ENCODE data around the gene SPC25. TPM values are rescaled to one million over a fixed set of nuclear protein-coding genes. Genes with fewer than 3 reads are reported as not detected.

The SPC25 gene
- total RNA-seq, 1 experiment from 2014 or later: 29.8 TPM

GRCh38 chr2:168892327-168892726 is 2.1 kb upstream of the SPC25 start:
- Histone ChIP-seq H3K4me2 (ENCODE audit: low read length) (no peak overlapping the region), H4K20me1 (ENCODE audit: insufficient read depth) (no peaks in the 10 kb centered on the region), H3K9me3 (ENCODE audit: control insufficient read depth in 1 of 2, insufficient read depth in 1 of 2, low read depth in 1 of 2, low read length in 2 of 2) (no peaks in the 10 kb centered on the region), H3K79me2 (ENCODE audit: insufficient read depth, low read length) (peaks cover 20% of the 10 kb centered on the region), H3K4me1 (ENCODE audit: control insufficient read depth in 1 of 2, insufficient read depth in 2 of 2, low read length in 2 of 2) (peaks cover 7 to 11% of the 10 kb centered on the region in 2 experiments; a peak in 3 of 4 replicates), H3K9ac (ENCODE audit: low read length) (no peak overlapping the region), H2AFZ (ENCODE audit: low read depth, low read length, poor library complexity, severe bottlenecking) (no peak overlapping the region), H3K36me3 (ENCODE audit: control insufficient read depth in 1 of 2, insufficient read depth in 2 of 2, low read length in 2 of 2) (peaks cover 5 to 8% of the 10 kb centered on the region in 2 experiments), H3K4me3 (replicated peaks in 1 of 2; ENCODE audit: low read depth in 1 of 2, low read length in 2 of 2) (no peak overlapping the region), H3K27me3 (ENCODE audit: insufficient read depth, low read length) (no peaks in the 10 kb centered on the region), H3K9me2 (ENCODE audit: insufficient read depth) (no peaks in the 10 kb centered on the region), H3K27ac (ENCODE audit: low read depth, low read length) (no peak overlapping the region)
- DNase-seq (ENCODE audit: low read depth, low spot score): no peak
- no peak for TF ChIP-seq ZFX (IDR thresholded peaks at IDR 0.05)
- TF ChIP-seq SP1 (IDR thresholded peaks at IDR 0.05; ENCODE audit: low read depth): no peak
- TF ChIP-seq ZBTB33 (IDR thresholded peaks at IDR 0.05; ENCODE audit: extremely low read depth, insufficient replicate concordance, low read length): no peak
- TF ChIP-seq EGR1 (IDR thresholded peaks at IDR 0.05; ENCODE audit: low read depth): no peak
- no peak for TF ChIP-seq POLR2AphosphoS5 (IDR thresholded peaks at IDR 0.05; ENCODE audit: low read depth, low read length)
- intact Hi-C loops (cut with micrococcal nuclease): no loop called here
- BruUV-seq (replicated peaks): no TSS peak
- ChIA-PET RAD21 (ENCODE audit: low non-redundant PET in 1 of 2, low total read pairs in 2 of 2, uncharacterized antibody in 2 of 2, unreplicated experiment in 2 of 2) (no interaction called here), POLR2A (no interaction called here), CTCF (no interaction called here)
- ATAC-seq: no peak

- no peaks in the 10 kb centered on the region for H3K27me3 ChIP-seq (ENCODE audit: insufficient read depth, low read length)
- no peaks in the 10 kb centered on the region for H3K9me3 ChIP-seq (ENCODE audit: control insufficient read depth in 1 of 2, insufficient read depth in 1 of 2, low read depth in 1 of 2, low read length in 2 of 2)
- peaks cover 30% of the 10 kb centered on the region for H3K79me2 ChIP-seq (ENCODE audit: insufficient read depth, low read length)
- ChIA-PET POLR2A (no interaction called here), RAD21 (ENCODE audit: low non-redundant PET in 1 of 2, low total read pairs in 2 of 2, uncharacterized antibody in 2 of 2, unreplicated experiment in 2 of 2) (no interaction called here), CTCF (no interaction called here)
- peak overlapping the region; percentile 46; the same call in 1 of the 2 replicates for H3K27ac ChIP-seq (ENCODE audit: low read depth, low read length)
- DNase-seq (ENCODE audit: low read depth, low spot score) (no peak), ATAC-seq (peak; percentile 23; the same call in 1 of the 2 replicates)
- peak overlapping the region; percentile 84 for H3K4me2 ChIP-seq (ENCODE audit: low read length)
- no peaks in the 10 kb centered on the region for H3K9me2 ChIP-seq (ENCODE audit: insufficient read depth)
- peaks cover 6 to 8% of the 10 kb centered on the region in 2 experiments for H3K36me3 ChIP-seq (ENCODE audit: control insufficient read depth in 1 of 2, insufficient read depth in 2 of 2, low read length in 2 of 2)
- BruUV-seq (replicated peaks): TSS peak; percentile 78
- H3K4me3 ChIP-seq (replicated peaks in 1 of 2; ENCODE audit: low read depth in 1 of 2, low read length in 2 of 2): peak overlapping the region; percentile 84 to 95
- H2AFZ ChIP-seq (ENCODE audit: low read depth, low read length, poor library complexity, severe bottlenecking): peak overlapping the region; percentile 63
- H3K4me1 ChIP-seq (ENCODE audit: control insufficient read depth in 1 of 2, insufficient read depth in 2 of 2, low read length in 2 of 2): peaks cover 7 to 11% of the 10 kb centered on the region in 2 experiments; a peak in 3 of 4 replicates
- H4K20me1 ChIP-seq (ENCODE audit: insufficient read depth): no peaks in the 10 kb centered on the region
- H3K9ac ChIP-seq (ENCODE audit: low read length): peak overlapping the region; percentile 85
- intact Hi-C loops (cut with micrococcal nuclease): no loop called here
- TF ChIP-seq RAD21 (IDR thresholded peaks at IDR 0.05; ENCODE audit: low read depth) (no peak), YY1 (IDR thresholded peaks at IDR 0.05; ENCODE audit: extremely low read depth, insufficient replicate concordance, low read depth, low read length) (no peak), FOSL1 (IDR thresholded peaks at IDR 0.05; ENCODE audit: low read depth) (no peak), CBX3 (IDR thresholded peaks at IDR 0.05; ENCODE audit: low read depth) (no peak), ZFX (IDR thresholded peaks at IDR 0.05) (no peak), EGR1 (IDR thresholded peaks at IDR 0.05; ENCODE audit: low read depth) (no peak), ATF3 (IDR thresholded peaks at IDR 0.05) (no peak), SRF (IDR thresholded peaks at IDR 0.05; ENCODE audit: low read depth) (no peak), POLR2A (IDR thresholded peaks at IDR 0.05; ENCODE audit: borderline replicate concordance, extremely low read depth, insufficient read depth, insufficient read length) (no peak), EZH2phosphoT487 (IDR thresholded peaks at IDR 0.05; ENCODE audit: borderline replicate concordance) (no peak), CEBPB (IDR thresholded peaks at IDR 0.05; ENCODE audit: low read depth) (no peak), ELF1 (IDR thresholded peaks at IDR 0.05; ENCODE audit: borderline replicate concordance, low read depth) (no peak), SIN3A (IDR thresholded peaks at IDR 0.05; ENCODE audit: low read depth) (no peak), ZBTB33 (IDR thresholded peaks at IDR 0.05; ENCODE audit: extremely low read depth, insufficient replicate concordance, low read length) (no peak), EZH2 (IDR thresholded peaks at IDR 0.05) (no peak)
- TF ChIP-seq, protein P1, sequence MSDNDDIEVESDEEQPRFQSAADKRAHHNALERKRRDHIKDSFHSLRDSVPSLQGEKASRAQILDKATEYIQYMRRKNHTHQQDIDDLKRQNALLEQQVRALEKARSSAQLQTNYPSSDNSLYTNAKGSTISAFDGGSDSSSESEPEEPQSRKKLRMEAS (IDR thresholded peaks at IDR 0.05): no peak
These were observed 610 bp downstream of the SPC25 start for GRCh38 chr2:168889635-168890005.

All from HCT116 (cell line).